HG02759 (cell line): ENCODE data around the gene LSMEM2.
"Not testable (repeated sequence)": the region's sequence is repeated elsewhere in the genome, so short reads cannot be mapped to it uniquely, and the experiment has no call there.

Experiments used
- ATAC-seq: cut with Tn5 transposase; IDR thresholded peaks from one replicate; pipeline ENCODE4 v1.9.1; 2021; ENCODE audit warnings: mild to moderate bottlenecking, moderate library complexity; ENCODE audit not compliant: unreplicated experiment

LSMEM2 gene

GRCh38 chr3:50278880-50279224 is at the start of gene LSMEM2:
Gene LSMEM2 (plus strand): TSS chr3:50279087. CDS start chr3:50279114, 27 bp downstream.
- ATAC-seq, result no peak

DNA sequence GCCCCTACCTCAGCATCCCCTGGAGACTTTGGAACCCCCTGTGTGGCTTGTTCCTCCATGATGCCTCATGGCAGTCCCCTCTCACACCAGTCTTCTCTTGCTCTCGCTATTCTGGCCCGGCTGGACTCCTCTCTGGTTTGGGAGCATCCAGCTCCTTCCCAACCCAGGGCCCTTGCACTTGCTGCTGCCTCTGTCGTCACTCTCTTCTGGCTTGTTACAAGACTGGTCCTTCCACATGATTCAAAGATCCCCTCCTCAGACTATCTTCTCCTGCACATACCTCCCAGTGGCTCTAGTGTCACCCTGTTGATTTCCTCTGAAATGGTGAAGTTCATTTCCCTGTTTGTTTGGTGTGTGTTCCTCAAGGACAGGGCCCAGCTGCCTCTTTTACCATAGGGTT is 49.4 kb upstream of the LSMEM2 start:
- no peak for ATAC-seq

GRCh38 chr3:50230104-50230793 is 48.6 kb upstream of the LSMEM2 start:
- no peak for ATAC-seq

DNA sequence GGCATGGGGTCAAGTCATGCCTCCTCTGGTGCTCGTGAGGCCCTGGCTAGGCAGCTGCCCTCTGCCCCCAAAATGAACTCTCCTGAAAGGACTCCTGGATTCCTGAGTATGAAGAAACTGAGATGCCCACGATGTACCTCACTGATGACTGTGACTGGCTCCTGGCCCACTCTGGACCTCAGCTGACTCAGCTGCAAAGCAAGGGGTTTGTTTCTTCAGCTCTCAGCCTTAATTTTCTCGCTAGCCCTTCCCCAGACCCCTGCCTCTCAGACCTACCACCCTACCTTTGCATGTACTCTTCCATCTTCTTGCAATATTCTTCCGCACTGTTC is 48.1 kb upstream of the LSMEM2 start:
- ATAC-seq, result no peak

- no peak for ATAC-seq
Observed at GRCh38 chr3:50231581-50231980, 47.3 kb upstream of the LSMEM2 start.

DNA sequence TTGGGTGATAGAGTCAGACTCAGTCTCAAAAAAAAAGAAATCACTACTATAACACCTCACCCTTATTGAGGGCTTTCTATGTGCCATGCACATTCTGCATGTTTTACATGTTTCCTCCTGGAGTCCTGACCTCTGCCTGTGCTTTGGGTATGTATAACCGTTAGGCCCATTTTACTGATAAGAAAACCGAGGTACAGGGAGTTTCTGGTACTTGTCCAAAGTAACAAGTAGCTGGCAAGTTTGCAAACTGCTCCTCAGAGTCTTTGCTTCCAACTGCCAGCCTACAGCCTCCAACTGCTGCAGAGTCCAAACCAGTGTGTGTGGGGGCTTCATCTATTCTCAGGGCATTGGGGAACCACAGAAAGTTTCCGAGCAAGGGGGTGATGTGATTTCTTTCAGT is 46.6 kb upstream of the LSMEM2 start:
- ATAC-seq, result no peak

- no peak for ATAC-seq
Observed at GRCh38 chr3:50233176-50233575, 45.7 kb upstream of the LSMEM2 start.

DNA sequence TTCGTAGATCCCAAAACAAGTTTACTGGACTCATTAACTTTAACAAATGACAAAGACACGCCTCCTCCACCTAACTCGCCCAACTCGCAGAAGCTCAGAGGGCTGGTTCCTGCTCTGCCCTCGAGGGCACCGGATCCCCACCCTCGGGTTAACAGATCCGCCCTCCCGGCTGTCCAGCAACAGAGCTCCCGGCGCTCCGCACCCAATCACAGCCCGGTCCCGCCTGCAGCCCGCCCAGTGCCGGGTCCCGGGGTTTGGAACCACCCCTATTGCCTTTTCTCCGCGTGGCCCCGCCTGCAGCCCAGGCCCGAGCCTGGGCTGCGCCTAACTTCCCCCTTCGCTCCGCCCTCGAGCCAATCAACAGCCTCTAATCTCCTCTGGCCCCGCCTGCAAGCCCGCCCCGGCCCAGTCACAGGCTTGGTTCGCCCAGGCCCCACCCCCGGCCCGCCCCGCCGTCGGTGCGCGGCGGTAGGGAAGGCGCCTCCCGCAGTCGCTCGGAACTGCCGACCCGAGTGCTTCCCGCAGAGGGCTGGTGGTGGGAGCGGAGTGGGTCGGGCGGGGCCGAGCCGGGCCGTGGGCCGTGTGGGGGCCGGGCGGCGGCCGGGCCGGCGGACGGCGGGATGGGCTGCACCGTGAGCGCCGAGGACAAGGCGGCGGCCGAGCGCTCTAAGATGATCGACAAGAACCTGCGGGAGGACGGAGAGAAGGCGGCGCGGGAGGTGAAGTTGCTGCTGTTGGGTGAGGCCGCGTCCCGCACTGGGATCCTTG is 43.0 kb upstream of the LSMEM2 start, which contains the start of gene GNAI2:
Gene GNAI2, plus strand, starts transcription at position 489 of the 768 bp plus-strand sequence. Its CDS starts 132 bp downstream, at position 621.
- ATAC-seq, result peak; percentile 93

DNA sequence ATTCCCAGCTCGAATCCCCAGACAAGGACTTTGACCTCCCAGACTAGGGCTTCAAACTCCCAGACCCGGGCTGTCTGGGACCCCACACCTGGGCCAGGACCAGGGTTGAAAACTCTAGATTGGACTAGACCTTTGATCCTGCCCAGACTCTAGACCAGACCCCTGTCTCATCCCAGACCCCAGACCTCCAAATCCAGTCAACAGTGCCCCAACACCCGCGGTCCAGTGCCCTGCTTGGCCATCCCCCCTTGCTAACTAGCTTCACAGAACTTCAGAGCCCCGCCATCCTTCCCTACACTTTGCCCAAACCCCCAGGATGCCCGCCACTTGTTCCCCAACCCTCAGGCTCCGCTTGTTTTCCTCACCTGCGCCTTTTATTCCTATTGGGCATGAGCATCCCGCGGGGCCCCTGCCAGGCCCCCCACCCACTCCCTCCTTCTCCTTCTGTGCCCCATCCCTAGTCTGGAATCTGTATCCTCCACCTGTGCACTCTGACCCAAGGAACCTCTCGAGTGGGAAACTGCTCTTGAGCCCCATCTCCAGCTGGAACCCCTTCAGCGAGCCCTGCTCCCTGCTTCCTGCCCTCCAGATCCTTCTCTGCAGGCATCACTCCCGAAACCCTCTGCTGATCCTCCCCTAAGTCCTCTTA is 42.3 kb upstream of the LSMEM2 start:
- ATAC-seq, result no peak

DNA sequence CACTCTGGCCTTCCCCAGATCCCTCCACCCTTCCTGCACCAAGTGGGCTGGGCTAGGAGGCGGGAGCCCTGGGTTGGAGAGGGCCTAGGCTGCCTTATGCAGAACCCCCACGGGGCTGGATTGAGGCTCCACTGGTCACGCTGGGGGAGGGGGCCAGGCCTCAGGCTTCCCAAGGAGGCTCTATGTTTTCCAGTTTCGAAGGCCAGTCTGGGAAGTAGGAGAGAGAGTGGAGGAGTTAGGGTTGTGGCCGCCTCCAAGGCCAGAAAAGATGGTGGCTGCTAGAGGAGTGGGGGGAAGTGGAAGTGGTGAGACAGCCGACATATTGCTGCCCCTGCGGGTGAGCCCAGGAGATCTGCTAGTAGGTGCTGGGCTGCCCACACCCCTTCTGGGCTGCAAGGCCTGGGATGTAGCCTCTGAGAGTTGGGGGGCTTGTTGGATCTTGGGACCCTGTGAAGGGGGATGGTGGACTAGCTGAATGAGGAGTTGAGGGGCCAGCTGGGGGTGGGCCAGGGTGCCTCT is 41.7 kb upstream of the LSMEM2 start:
- no peak for ATAC-seq

- ATAC-seq, result peak; percentile 37
Observed at GRCh38 chr3:50237754-50238548, 40.9 kb upstream of the LSMEM2 start.

GRCh38 chr3:50238549-50239026 is 40.3 kb upstream of the LSMEM2 start:
- no peak for ATAC-seq

GRCh38 chr3:50239649-50240048 is 39.2 kb upstream of the LSMEM2 start:
- ATAC-seq, result no peak

DNA sequence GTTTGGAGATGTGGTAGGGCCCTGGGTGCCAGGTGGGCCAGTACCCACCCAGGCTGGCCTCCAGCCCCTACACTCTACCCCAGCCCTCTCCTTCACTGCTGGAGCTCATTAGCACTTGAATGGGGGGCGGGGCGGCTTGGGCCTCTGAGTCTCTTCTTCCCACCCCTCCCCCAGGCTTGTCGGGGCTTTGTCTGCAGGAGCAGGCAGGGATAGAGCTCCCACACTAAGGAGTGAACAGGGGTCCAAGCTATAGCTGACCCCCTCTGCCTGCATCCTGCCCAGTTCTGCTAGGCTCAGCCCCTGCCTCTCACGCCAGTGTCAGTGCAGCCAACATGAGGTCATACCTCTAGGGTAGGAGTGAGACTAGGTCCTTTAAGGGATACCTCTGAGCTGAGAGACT is 37.7 kb upstream of the LSMEM2 start:
- no peak for ATAC-seq

DNA sequence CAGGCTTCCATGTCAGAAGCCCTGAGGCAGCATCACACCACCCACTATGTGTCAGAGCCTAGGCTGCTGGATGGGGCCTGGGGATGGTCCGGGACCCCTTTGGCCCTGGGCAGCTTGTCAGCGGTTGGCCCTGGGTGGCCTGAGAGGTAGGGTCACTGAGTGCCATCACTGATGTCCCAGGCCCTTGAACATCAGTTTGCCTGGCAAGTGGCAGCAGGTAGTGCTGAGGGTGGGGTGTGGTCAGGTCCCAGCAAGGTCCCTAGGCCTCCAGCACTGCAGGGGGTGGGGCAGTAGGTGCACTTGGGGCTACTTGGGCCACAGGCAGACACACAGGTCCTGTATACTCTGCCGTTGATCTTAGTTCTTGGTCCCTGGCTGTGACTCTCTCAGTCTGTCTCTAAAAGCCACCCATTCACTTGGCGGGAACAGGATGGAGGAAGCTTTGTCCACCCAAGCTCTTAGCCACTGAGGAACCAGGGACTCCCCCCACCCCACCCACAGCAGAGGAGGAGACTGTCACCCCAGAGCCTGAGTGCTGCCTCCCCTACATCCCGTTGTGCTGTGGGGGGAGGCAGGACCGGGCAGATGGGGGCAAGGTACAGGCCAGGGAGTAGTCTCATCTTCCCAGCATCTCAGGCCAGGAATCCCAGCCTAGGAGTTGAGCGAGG is 37.0 kb upstream of the LSMEM2 start:
- ATAC-seq, result no peak

- ATAC-seq, result no peak
Observed at GRCh38 chr3:50242381-50242770, 36.5 kb upstream of the LSMEM2 start.

GRCh38 chr3:50242851-50243542 is 35.9 kb upstream of the LSMEM2 start:
- ATAC-seq, result no peak

- no peak for ATAC-seq
Observed at GRCh38 chr3:50243543-50243895, 35.4 kb upstream of the LSMEM2 start.

- not testable (repeated sequence) for ATAC-seq
Observed at GRCh38 chr3:50244813-50245212, 34.1 kb upstream of the LSMEM2 start.

DNA sequence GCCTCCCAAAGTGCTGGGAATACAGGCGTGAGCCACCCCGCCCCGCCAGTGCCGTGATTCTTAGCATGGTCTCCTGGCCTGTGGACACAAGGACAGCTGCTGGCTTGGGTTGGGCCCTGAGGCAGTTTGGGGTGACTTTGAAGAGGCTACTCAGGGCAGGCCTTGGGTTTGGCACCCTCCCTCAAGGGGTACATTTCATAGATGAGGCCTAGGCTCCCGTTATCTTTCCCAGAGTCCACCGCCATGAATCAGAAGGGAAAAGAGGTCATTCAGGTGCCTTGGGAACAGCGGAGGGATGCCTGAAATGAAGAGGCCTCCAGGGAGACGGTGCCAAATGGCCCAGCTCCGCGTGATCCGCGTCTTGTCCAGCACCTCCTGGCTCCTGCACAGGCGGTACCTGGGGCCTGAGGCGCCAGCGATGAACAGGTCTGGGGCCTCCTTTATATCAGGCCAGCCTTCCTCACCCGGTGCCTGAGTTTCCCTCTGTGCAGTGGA is 33.6 kb upstream of the LSMEM2 start:
- ATAC-seq, result no peak
